Stimulated activated CD4-positive, alpha-beta T cell treated with anti-CD3 and anti-CD28 coated beads, Interleukin-15, amount 100 ng/mL, for 24 hours (primary cell): ENCODE measurements around the gene WLS.
"Not testable (repeated sequence)": the region's sequence is repeated elsewhere in the genome, so short reads cannot be mapped to it uniquely, and the experiment has no call there.

Source experiments
- DNase-seq: peaks from one replicate; pipeline ENCODE4 v3.0.0-alpha.2; 2020

Gene WLS

DNA sequence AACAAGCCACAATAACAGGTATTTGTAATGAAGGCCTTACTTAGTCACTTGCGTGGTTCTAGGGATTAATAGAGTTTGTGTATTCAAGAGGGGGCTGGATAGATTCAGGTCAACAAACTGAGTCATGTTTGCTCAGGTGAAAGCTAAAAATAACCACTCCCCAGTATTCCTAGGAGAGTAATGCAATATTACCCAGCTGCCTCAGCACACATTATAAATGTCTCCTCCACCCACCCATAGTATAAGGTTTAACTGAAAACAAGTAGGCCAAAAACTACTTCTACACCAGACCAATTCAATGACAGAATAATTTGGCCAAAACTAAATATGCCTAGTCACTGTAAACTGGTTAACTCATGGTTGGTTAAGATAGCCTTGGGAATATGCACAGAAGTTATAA is 34.4 kb downstream of the WLS start:
- DNase-seq: no peak

- DNase-seq: no peak
Observed at GRCh38 chr1:68197461-68197860, 34.9 kb downstream of the WLS start.

DNA sequence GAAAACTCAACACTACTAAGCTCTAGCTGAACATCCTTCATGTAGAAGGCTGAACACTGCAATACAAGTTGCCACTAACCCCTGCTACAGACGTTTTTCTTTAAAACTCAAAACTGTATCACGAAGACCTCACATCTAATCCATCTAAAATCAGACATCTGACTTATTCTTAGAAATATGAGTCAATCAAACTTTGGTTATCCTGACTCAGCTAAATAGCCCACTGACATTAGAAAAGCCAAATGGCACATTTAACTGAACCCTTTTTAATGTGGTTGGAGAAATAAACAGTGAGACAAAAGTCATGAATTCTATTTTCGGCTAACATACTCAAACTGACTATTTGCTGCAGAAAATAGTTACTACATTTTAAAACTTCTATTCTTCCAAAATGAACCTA is 35.6 kb downstream of the WLS start:
- DNase-seq: no peak

- DNase-seq: no peak
Observed at GRCh38 chr1:68191717-68192116, 40.6 kb downstream of the WLS start.

GRCh38 chr1:68188644-68189340 is 43.5 kb downstream of the WLS start:
- DNase-seq: no peak

GRCh38 chr1:68188060-68188538 is 44.2 kb downstream of the WLS start:
- DNase-seq: no peak

- no peak for DNase-seq
Observed at GRCh38 chr1:68185743-68186142, 46.6 kb downstream of the WLS start.

DNA sequence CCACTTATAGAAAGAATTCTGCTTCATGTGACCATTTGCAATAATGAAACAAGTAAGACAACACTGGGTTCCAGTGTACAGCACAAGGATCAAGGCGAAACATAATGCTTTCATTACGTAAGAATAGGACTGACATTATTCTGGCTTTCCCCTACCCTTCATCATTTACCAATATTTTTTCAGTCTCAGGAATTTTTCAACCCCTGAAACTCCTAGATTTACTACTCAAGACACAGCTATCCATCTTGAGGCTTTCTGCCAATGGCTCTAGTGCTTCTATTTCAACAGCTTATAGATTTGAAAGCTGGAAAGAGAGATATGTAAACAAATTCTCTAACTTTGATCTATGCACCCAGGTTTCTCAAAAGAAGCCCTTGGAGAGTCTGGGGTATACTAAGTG is 48.4 kb downstream of the WLS start:
- DNase-seq: no peak

DNA sequence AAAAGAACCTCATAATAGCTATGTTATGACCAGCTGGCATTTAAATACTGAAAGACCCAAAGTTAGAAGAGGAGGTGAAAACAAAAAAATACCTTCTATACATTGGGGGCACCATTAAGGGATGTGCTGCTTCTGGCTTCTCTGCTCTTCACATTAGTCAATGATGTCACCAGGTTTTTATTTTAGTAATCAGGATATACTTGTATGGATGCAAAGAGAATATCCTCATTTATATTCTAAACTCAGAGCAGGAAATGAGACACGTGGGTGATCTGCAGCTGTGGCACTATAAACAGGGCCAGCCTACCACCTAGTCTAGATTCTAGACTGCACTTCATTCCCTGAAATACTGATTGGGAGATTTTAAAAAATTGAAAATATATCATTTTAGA is 51.2 kb downstream of the WLS start:
- DNase-seq: no peak

DNA sequence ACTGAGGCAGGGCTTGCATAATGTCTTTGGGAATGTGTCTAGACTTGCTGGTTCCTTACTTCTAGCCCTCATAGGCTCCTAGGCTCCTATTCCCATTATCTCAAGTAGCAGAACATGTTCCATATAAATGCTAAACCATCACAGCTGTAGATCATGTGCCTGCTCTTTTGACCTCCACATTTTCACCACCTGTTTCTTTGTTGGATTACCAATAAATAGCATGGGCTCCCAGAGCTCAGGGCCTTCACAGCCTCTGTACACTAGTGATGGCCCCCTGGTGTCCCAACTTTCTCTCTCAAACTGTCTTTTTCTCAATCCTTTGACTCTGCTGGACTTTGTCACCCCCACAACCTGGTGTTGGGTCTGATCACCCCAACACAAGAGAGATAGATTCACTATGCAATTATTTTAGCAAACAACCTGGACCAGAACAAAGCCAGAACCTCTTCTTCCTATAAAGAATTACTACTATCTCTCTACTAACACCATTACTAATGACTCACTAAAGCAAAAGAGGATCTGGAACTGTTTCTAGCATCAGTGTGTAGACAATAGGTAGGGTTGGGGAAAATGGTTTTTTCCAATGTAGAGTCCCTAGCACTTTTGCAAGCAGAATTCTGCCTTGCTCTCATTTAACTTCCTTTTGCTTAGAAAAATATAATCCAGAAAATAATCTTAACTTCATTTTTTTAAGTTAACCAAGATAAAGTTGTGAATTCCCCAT is 51.7 kb downstream of the WLS start:
- DNase-seq: no peak

DNA sequence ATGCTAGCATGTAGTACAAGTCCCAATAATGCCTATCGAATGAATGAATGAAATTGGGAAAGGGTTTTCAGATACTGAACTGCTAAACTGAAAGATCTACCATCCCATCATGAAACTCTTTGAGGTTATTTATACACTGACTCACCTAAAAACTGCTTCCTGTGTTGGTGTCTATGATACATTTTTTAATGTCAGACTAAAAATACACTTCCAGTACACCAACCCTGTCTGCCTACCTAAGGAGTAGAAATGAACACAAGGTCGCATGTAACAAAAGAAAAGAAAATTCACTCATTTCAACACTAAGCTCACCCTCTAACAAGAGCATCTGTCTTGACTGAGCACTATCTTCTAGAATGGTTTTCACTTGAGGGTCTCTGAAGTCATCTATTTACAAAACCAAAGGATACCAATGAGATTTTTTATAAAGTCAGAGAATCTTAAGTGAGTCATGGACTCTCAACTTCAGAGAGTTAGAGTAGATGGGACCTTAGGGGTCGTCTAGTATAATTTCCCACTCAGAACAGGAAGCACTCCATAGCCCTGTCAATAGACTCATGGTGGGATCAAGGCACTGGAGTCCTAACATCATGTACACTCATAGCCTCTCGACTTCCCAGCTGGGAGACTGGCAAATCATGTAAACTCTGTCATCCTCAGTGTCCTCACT is 53.4 kb downstream of the WLS start:
- no peak for DNase-seq

GRCh38 chr1:68175621-68176398 is 56.5 kb downstream of the WLS start:
- DNase-seq: no peak

DNA sequence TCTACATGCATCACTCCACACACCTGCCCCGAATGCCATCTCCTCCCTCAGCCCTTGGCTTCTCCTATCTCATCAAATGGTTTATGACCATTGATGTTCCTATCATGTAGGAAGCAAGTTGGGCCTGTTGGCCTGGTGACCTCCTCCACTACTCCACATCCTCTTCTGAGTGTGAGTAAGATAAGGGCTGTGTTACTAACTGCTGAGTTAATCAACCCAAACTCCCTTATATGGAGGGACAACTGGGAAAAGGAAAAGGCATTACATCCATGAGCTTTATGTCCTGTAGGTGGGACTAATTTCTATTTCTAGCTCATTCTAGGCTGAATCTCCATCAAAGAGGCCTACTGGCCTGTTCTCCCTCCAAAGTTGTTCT is 57.6 kb downstream of the WLS start:
- DNase-seq: no peak

DNA sequence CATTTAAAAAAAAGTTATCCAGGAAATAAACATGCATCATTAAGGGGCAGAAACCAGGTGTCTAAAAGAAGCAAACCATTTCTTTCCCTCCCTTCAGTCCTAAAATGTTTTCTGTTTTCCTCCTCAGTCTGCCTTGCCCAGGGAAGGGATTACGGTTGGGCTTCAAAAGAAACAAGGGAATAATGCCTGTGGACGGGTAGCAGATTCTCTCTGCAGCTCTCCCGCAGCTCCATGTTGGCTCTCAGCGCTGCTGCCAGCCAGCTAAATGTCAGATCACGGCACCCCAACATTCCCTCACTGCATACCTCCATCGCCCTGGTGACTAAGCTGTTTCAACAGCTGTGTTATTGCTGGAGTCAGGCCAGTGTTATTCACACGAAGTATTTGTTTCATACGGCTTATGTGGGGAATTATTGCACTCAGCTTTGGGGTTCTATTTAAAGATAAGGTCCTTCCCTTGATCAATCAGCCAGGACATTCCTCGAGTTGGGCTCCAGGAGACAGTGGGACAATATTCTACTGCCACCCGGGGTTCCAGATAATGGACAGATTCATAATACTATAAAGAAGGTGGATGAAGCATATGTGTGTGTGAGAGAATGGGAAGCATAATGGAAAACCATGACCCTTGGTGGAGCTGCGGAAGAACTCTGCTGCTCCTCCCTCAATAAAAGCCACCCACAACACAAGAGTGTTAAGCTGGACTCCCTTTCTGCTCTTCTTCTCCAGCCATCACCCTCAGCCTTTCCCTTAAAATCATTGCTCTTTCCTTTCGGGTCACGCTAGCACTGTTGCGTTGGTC is 58.2 kb downstream of the WLS start:
- DNase-seq: no peak

DNA sequence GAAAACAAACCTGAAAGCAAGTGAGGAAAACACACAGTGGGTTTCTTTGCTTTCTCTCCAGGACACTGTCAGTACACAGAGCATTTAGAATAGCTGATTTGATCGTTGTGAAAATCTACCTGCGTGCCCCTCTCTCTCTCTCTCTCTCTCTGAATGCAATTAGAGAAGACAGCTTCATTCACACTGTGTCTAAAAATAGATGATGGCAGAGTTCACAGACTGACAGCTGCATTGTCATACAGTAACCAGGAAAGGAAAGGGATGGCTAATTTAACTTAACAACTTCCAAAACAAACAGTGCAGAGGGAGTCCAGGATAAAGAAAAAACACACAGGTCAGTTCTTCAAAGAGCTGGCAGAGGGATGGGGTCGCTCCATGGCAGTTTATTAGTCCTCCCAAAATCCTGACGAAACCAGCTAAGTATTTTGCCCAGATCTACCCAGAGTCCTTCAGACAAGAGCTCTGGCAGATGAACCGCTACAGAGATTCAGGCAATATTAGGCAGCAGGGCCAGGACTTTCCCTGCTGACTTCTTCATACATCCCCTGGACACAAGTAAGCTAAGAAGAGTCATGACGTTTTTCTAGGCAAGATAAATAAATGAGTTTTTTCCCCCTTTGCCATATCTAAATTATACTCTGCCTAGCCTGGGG is 58.9 kb downstream of the WLS start:
- DNase-seq: no peak

- not testable (repeated sequence) for DNase-seq
Observed at GRCh38 chr1:68171795-68172194, 60.5 kb downstream of the WLS start.

- DNase-seq: no peak
Observed at GRCh38 chr1:68168545-68169171, 63.7 kb downstream of the WLS start.

- DNase-seq: no peak
Observed at GRCh38 chr1:68167211-68167610, 65.1 kb downstream of the WLS start.

- DNase-seq: no peak
Observed at GRCh38 chr1:68166348-68166747, 66.0 kb downstream of the WLS start.

DNA sequence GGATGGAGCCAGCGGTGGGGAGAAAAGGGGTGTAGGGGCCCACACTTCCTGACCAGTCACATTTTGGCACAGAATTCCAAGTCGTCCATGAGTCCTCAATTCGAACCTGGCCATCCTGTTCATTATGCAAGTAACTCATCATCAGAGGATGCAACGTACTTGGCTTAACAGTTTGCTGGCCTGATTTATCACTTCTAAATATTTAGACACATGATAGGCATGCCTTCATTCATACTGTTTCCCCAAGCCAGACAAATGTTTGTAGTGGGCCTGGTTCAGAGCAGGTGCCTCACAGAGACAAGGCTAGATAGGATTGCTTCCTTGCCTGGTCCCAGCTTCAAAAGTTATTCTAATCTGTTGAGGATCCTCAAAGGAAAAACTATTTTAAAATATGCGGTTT is 66.7 kb downstream of the WLS start:
- no peak for DNase-seq

- DNase-seq: no peak
Observed at GRCh38 chr1:68164918-68165317, 67.4 kb downstream of the WLS start.
